ENCODE data around the gene MYO1E. TPM values are rescaled to one million over a fixed set of nuclear protein-coding genes. Genes with fewer than 3 reads are reported as not detected.
A peak's percentile ranks its signal among the peaks of the same experiment; 100 is the strongest.
"Not testable (repeated sequence)": the region's sequence is repeated elsewhere in the genome, so short reads cannot be mapped to it uniquely, and the experiment has no call there.

MYO1E gene
- total RNA-seq, 4 donors from 2014 or later: 55.7 to 147 (median 68.5) TPM

- Histone ChIP-seq H3K27ac (peak overlapping the region in 2 of 4 donors; percentile 89 to 94), H3K4me1 (peaks cover 0 to 56% (median 38%) of the 10 kb centered on the region in 4 donors), H3K9me3 (no peaks in the 10 kb centered on the region), H3K4me3 (no peak overlapping the region), H3K36me3 (no peaks in the 10 kb centered on the region), H3K27me3 (no peaks in the 10 kb centered on the region)
- DNase-seq (ENCODE audit: low spot score in 2 of 2): no peak
- TF ChIP-seq EP300 (IDR thresholded peaks at IDR 0.05) (no peak), CTCF (IDR thresholded peaks at IDR 0.05) (no peak), POLR2A (IDR thresholded peaks at IDR 0.05) (no peak)
These were observed 83.1 kb downstream of the MYO1E start for GRCh38 chr15:59289574-59289973.

DNA sequence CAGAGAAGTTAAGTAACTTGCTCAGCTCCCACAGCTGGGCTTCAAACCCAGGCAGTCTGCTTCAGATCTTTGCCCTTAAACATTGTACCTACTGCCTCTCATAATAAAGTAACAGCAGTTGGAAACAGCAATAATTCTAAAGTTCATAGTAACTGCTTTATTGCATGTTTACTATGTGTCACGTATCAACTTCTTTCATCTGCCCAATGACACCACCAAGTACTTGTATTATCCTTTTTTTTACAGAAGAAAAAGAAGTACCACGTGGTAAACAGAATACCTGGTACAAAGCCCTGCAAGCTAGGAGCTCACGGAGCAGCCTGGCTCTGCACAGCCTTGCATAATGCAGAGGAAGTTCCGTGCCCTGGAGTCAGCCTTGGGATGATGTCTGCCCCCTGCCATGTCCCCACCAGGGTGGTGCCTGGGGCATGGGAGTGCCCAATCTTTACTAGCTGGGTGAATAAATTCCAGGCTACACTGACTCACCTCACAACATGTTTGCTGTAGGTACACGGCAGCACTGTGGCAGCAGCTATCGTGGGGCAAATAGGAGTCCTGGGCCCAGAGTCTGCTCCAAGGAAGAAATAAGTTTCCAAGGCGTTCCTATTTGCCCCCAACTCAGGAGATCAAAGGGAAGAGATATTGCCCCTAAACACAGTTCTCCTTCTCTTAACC is 88.8 kb downstream of the MYO1E start:
- Histone ChIP-seq H3K9me3 (no peaks in the 10 kb centered on the region), H3K36me3 (no peaks in the 10 kb centered on the region), H3K27me3 (no peaks in the 10 kb centered on the region), H3K4me1 (peaks cover 0 to 18% (median 9%) of the 10 kb centered on the region in 4 donors), H3K27ac (peak overlapping the region in 2 of 4 donors; percentile 55 to 58), H3K4me3 (no peak overlapping the region)
- no peak for TF ChIP-seq EP300 (IDR thresholded peaks at IDR 0.05)
- no peak for TF ChIP-seq POLR2A (IDR thresholded peaks at IDR 0.05)
- no peak for TF ChIP-seq CTCF (IDR thresholded peaks at IDR 0.05)
- no peak for DNase-seq (ENCODE audit: low spot score in 2 of 2)
- 80 to 88% methylated on average over 7 of the region's 7 CpGs for WGBS, 2 donors

GRCh38 chr15:59282515-59283337 is 89.9 kb downstream of the MYO1E start:
- Histone ChIP-seq H3K9me3 (no peaks in the 10 kb centered on the region), H3K36me3 (no peaks in the 10 kb centered on the region), H3K27me3 (no peaks in the 10 kb centered on the region), H3K27ac (peak overlapping the region in 3 of 4 donors; percentile 17 to 65 (median 22)), H3K4me1 (peaks cover 0 to 27% (median 14%) of the 10 kb centered on the region in 4 donors), H3K4me3 (no peak overlapping the region)
- no peak for DNase-seq (ENCODE audit: low spot score in 2 of 2)
- 78 to 85% methylated on average over 14 of the region's 14 CpGs for WGBS, 2 donors
- TF ChIP-seq CTCF (IDR thresholded peaks at IDR 0.05) (no peak), POLR2A (IDR thresholded peaks at IDR 0.05) (no peak), EP300 (IDR thresholded peaks at IDR 0.05) (no peak)

- Histone ChIP-seq H3K9me3 (no peaks in the 10 kb centered on the region), H3K36me3 (no peaks in the 10 kb centered on the region), H3K4me3 (no peak overlapping the region), H3K27me3 (no peaks in the 10 kb centered on the region), H3K4me1 (peaks cover 0 to 30% (median 16%) of the 10 kb centered on the region in 4 donors), H3K27ac (no peak overlapping the region)
- no peak for TF ChIP-seq CTCF (IDR thresholded peaks at IDR 0.05)
- TF ChIP-seq POLR2A (IDR thresholded peaks at IDR 0.05): no peak
- no peak for TF ChIP-seq EP300 (IDR thresholded peaks at IDR 0.05)
- 95 to 99% methylated on average over 5 of the region's 5 CpGs for WGBS, 2 donors
- no peak for DNase-seq (ENCODE audit: low spot score in 2 of 2)
These were observed 91.0 kb downstream of the MYO1E start for GRCh38 chr15:59281699-59282098.

DNA sequence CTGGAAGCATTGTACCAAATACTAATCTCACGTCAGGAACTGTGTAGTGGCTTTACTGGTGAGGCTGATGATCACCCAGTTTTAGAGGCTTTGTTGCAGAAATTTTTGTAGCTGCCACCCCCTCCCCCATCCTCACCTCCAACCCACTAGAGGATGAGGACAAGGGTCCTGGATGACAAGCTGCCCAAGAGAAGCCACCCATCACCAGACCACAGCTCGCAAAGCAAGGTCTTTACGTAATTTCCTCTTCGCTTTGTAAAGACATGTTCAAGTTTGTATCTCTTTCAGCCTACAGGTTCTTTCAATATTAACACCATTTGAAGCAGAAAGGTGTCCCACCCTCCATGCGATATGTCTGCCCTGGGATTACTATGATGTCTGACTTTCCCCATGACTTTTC is 91.8 kb downstream of the MYO1E start:
- TF ChIP-seq POLR2A (IDR thresholded peaks at IDR 0.05): no peak
- no peak for TF ChIP-seq CTCF (IDR thresholded peaks at IDR 0.05)
- TF ChIP-seq EP300 (IDR thresholded peaks at IDR 0.05): no peak
- Histone ChIP-seq H3K36me3 (no peaks in the 10 kb centered on the region), H3K4me1 (peaks cover 0 to 30% (median 16%) of the 10 kb centered on the region in 4 donors), H3K9me3 (no peaks in the 10 kb centered on the region), H3K4me3 (no peak overlapping the region), H3K27me3 (no peaks in the 10 kb centered on the region), H3K27ac (no peak overlapping the region)
- 93 to 97% methylated on average over 5 of the region's 5 CpGs for WGBS, 2 donors
- no peak for DNase-seq (ENCODE audit: low spot score in 2 of 2)

- WGBS, 2 donors: 79 to 82% methylated on average over 6 of the region's 6 CpGs
These were observed 92.4 kb downstream of the MYO1E start for GRCh38 chr15:59280292-59280691.

More at GRCh38 chr15:59280292-59280691, 92.4 kb downstream of the MYO1E start:
- not testable (repeated sequence) for H3K4me3 ChIP-seq; DNase-seq (ENCODE audit: low spot score in 2 of 2); H3K9me3 ChIP-seq; H3K27me3 ChIP-seq; H3K36me3 ChIP-seq
- peak overlapping the region in 1 of 4 donors; percentile 33 for H3K27ac ChIP-seq
- peaks cover 0 to 34% (median 16%) of the 10 kb centered on the region in 4 donors for H3K4me1 ChIP-seq
